Measurements from ENCODE around the gene LTA.

LTA gene

DNA sequence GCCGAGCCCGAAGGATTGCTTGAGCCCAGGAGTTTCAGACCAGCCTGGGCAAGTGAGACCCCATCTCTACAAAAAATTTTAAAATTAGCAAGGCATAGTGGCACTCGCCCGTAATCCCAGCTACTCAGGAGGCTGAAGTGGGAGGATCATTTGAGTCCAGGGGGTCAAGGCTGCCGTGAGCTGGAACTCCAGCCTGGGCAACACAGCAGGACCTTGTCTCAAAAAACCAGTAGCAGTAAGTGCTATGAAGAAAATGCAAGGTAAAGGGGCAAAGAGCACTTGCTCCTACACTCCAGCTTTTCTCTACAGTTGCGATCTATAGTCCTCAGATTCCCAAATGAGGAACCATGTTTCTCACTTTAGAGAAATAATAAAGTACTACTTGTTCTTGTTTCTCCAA lies 28.4 kb upstream of the LTA start:
- no peak for DNase-seq

DNA sequence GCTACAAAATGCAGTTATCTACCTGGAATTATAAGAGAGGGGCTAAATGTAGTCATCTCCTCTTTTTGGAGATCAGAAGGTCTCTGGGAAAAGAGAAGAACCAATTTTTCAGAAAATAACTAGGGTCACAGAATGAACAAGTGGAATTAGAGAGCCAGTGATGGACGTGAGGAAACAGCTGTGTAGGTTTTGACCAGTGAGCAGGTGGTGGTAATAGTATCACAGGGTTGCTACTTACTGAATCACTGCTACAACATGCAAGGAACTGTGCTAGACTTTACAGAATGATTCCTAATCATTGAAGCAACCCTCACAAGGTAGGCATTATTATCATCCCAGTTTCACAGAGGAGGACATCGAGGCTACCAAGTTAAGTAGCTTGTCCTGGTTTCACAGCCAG lies 27.4 kb upstream of the LTA start:
- no peak for DNase-seq

DNA sequence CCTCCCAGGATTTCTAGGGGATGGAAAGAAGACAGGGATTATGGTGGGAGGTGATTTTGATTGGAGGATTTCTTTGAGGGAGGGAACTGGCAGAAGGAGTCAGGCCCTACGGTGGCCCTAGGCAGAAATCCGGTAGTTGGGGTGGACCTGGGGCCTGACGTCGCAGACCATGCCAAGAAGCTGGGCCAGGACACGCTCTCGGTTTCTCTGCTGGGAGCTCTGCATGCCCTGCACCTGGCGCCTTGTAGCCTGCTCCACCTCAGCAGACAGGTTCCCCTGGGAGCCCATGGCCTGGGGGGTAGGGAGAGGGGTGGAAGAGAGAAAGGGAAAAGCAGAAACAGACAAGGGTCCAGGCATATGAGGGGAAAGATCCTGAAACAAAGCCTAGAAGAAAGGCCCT lies 26.8 kb upstream of the LTA start:
- no peak for DNase-seq

DNA sequence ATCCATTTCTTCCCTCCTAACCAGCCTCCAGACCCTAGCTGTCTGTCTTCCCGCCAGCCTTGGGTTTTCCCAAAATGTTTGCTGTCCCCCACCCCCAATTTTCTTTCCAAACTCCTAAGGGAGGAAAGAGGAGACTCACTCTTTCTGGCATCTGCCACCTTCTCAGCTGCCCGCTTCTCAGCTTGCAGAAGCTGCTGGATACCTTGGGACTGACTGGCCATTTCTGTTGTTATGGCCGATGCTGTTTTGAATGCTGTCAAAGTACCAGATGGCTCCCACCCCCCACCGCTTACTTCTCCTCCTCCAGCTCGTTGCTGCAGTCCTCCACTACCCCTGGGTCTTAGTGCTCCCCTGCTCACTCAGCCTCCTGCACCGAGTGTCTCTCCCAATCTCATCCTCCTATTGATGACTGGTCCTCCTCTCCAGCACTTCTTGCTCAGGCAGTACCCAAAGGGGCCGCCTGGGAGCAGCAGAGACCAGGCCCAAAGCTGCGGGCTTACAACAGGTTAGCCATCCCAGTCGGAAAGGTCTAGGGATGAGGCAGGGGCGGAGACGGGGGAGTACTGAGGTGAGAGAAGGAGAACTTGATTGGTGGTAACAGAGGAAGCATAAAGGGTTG lies 25.6 kb upstream of the LTA start, which contains the start of gene ATP6V1G2:
TSS of gene ATP6V1G2 (minus strand) at position 270 of the 619 bp plus-strand sequence. CDS start at position 221, 49 bp downstream.
- DNase-seq, result peak; percentile 81

DNA sequence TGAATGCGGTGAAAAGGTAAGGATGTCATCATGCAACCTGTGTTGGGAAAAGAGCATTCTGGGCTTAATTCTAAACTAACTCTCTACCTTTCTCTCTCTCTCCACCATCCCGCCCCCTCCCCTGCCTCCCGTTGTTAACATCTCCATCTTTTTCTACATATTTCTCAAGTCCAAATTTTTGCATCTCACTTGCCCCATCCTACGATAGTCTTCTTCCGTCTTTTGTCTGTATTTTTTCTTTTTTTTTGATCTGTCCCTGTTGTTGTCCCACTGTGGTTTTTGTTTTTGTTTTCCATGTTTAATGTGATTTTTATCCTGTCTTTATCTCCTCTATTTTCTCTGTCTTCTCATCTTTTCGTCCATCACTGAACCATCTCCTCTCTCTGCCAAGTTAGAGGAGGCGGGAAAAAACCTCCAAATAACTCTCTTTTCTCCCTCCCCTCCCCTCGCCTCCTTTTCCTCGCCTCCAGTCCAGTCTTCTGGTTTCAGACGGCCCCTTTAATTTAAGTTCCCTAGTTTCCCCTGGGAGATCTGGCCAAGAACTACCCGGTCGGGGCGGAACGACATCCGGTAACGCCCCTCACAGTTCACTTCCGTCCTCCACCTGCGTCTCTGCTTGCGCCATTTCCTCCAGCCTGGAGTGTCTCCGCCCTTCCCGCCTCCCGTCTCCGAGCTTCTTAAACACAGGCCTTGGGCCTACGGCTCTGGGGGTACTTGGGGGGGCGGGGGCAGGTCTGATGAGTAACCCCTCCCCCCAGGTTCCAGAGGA lies 24.9 kb upstream of the LTA start, which contains the start of gene NFKBIL1:
TSS of gene NFKBIL1 (plus strand) at position 651 of the 769 bp plus-strand sequence. CDS start at position 738, 87 bp downstream.
- DNase-seq, result peak; percentile 96

DNA sequence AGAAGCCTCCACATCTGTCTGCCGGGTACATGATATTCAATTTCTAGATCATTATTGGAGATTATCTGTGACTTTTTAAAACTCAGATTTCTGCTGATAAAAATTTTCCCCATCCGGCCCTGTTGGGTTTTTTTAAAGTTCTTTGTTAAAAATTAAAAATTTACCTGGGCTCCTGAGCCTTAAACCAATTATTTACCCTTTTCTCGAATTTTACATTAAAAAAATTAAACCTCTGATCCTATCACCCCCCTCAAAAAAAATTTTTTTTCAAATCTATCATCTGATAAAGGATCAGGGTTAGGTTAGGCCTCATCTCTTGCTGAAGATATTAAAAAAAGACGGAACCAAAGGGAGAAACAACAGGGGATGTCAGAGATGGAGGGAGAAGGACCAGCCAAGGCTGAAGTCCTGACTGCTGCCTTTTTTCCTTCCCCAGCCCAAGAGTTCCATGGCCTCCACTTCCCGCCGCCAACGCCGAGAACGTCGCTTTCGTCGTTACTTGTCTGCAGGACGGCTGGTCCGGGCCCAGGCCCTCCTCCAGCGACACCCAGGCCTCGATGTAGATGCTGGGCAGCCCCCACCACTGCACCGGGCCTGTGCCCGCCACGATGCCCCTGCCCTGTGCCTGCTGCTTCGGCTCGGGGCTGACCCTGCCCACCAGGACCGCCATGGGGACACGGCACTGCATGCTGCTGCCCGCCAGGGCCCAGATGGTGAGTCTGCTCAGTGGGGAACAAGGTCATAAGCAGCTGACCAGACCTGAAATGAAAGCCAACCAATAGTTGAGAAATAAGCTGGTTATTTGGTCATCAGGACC lies 24.2 kb upstream of the LTA start:
- DNase-seq, result no peak

DNA sequence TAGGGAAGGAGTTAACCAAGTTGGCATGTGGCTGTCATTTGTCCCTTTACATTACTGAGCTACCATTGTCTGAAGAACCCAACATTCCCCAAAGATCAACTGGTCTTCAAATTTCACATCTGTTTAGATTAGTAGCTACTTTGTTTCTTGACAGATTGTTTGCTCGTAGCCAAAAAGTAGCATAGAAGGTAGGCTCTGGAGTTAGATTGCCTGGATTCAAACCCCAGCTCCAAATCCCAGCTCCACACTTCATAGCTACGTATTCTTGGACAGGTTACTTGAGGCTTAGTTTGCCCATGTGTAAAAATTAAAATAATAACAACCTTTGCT lies 23.6 kb upstream of the LTA start:
- DNase-seq, result no peak

DNA sequence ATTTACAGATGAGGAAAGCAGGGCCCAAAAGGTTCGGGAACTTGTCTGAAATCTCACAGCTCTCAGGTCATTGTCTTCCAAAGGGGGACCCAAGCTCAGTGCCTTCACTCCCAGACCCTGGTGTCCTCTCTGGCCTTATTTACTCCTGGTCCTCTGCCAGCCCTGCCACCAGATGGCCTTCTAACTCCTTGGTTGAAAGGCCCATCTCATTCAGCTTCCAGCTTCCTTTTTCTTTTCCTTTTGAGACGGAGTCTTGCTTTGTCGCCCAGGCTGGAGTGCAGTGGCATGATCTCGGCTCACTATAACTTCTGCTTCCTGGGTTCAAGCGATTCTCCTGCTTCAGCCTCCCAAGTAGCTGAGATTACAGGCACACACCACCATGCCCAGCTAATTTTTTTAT lies 20.7 kb upstream of the LTA start:
- DNase-seq, result peak; percentile 11

DNA sequence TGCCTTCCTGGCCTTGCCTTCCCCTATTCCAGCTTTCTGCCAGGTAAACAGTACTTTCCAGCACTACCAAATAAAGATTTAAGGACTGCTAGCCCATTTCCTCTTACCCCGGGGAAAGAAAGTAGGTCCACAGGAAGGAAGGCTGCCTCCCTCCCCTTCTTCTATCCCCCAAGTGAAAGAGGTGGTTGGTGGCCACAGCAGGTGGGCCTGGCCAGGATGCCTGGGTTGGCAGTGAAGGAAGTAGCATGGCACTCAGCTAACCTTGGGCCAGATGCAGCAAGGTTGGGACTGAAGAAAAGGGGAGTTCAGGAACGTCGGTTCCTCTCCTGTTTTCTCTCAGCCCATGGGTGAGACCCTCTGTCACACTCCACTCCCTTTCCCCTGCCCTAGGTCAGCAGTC lies 15.8 kb upstream of the LTA start:
- DNase-seq, result no peak

DNA sequence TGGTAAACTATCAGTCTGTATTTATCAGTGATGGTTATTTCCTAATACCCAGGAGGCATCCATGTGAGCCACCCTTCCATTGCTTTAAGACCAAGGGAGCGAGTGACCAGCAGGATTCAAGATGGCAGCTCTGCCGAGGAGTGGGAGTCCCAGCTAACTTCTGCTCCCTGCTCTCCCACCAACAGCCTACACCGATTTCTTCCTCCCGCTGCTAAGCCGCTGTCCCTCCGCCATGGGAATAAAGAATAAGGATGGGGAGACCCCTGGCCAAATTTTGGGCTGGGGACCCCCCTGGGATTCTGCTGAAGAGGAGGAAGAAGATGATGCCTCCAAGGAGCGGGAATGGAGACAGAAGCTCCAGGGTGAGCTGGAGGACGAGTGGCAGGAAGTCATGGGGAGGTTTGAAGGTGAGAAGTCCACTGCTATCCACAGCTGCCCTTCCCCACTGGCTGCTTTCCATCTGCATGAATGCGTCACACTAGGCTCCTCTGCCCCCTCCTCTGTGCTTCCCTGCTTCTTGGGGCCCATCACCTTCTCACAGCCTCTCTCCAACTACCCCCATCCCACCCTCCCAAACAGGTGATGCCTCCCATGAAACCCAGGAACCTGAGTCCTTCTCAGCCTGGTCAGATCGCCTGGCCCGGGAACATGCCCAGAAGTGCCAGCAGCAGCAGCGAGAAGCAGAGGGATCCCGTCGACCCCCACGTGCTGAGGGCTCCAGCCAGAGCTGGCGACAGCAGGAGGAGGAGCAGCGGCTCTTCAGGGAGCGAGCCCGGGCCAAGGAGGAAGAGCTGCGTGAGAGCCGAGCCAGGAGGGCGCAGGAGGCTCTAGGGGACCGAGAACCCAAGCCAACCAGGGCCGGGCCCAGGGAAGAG lies 14.4 kb upstream of the LTA start:
- DNase-seq, result no peak

DNA sequence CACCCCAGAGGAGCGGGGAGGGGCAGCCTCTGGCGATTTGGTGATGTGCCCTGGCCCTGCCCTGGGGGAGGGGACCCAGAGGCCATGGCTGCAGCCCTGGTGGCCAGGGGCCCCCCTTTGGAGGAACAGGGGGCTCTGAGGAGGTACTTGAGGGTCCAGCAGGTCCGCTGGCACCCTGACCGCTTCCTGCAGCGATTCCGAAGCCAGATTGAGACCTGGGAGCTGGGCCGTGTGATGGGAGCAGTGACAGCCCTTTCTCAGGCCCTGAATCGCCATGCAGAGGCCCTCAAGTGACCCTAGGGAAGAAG lies 13.8 kb upstream of the LTA start:
- DNase-seq, result no peak

DNA sequence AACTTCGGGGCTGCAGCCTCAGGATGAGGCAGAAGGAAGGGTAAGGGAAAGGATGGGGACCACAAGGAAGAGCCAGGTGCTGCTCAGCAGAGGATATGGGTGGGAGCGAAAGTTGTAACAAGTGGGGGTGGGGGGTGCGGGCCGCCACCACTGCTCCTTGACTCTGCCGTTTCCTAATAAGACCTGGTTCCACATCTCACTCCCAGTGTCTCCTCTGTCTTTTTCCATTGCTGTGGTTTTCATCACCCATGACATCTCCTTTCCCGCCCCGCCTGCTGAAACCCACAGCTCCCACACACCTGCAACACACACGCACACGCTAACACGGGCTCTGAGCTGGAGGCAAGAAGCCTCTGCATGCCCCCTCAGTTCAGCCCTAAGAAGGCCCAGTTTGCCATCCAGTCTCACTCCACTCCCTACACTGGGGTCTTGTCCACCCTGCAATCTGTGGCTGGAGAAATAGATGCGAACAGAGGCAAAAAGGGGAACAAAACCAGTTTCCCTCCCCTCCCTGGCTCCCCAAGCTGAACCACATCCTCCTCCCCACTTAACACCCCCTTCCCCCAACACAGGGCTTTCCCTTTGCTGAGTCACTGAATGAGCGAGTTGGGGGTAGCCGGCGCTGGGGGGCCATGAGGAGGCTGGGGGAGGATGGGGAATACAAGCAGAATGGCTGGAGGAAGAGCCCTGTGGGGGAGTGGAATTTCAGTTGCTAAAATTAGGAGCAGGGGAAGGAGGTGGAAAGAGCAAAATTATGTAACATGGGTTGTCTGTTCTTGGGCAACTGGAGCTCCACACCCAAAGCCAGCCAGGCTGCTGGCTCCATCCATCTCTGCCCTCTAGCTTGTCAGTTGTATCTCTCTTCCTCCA lies 13.2 kb upstream of the LTA start:
- DNase-seq, result no peak

DNA sequence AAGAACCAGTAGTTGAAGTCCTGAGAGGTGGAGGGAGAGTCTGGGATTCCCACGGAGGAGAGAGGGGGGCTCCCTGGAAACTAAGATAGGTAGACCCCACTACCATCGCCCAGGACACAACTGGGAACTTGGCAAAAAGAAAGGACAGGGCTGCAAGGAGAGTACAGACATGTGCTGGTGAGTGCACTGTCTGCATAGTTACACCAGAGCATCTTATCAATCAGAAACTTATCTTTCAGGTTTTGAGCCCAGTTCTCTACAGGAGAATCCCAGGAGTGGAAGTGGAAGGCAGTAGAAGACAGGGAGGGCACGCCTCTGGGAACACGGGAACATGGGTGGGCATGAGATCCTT lies 12.5 kb upstream of the LTA start:
- DNase-seq, result no peak

DNA sequence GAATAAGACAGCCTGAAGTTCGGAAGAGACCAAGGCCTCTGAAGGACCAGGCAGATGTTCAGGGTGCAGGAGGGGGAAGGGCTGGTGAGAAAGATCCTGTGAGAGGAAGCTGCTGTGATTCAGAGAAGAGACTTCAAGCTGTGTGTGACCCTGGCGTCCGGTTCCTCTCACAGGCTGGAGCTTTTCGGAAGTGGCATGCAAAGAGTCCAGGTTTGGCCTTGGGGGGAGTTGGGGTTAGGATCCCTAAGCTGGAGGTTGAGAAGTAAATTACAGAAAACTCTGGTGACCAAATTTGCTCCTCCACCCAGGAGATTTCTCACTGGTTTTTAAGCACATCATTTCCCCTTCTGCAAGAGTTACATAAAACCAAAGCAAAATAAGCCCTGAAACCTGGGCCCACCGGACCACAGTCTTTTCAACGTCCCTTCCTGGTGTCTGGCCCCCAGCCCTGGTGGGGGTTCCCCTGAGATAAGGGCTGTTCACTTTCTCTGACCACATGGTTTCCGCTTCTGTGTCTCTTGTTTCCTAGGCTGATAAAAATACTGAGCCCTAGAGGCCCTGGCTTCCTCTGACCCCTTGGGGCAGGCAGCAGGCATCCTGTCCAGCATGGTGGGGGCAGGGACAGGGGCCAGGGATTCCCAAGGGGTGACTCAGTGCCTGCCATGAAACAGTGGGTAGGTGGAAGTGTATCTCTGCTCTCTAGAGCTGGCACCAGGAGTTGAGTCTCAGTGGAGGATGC lies 12.0 kb upstream of the LTA start:
- DNase-seq, result no peak

DNA sequence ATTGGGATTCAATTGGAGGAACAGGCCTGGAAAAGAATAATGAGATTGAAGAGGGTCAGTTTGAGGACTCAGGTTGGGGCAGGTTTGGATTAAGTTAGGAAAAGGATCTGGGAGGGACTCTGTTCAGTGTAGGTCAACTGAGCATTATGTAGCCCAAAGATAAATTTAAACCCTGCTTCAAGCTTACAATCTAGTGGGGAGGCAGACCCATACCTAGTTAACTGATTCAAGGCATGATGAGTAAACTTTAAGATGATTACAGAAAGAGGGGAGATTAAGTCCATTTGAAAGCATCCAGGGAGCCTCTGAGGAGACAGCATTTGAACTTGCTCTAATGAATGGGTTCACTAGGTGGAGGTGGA lies 11.4 kb upstream of the LTA start:
- no peak for DNase-seq

DNA sequence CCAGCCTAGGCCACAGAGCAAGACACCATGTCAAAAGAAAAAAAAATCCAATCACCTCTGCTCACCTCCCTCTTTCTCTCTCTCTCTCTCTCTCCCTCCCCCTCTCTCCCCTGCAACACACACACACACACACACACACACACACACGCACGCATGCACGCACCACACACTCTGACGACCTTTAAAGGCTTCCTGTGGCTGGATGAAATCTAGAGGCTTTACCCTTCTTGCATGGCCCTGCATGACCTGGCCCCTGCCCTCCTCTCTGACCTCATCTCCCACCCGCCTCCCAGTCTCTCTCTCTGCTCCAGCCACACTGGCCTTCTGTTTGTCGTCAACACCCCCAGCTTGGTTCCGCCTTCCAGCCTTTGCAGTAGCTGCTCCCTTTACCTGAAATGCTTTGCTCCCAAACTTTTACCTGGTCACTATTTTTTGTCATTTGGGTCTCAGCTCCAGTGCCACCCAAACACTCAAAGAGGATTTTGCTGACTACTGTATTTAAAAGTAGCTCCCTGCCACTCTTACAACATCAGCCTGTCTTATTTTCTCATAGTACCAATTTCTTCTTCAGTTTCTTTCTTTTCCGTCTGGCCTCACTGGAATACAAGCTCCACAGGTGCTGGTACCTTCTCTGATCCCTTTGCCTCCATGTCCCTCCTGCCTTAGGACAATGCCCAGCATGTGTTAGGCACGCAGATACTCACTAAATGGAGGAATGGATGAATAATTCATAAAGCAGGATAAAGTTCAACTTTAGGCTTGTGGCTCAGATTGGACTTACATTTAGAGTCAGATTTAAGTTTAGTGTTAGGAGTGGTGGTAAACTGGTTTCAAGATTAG lies 4.3 kb upstream of the LTA start:
- DNase-seq, result no peak

DNA sequence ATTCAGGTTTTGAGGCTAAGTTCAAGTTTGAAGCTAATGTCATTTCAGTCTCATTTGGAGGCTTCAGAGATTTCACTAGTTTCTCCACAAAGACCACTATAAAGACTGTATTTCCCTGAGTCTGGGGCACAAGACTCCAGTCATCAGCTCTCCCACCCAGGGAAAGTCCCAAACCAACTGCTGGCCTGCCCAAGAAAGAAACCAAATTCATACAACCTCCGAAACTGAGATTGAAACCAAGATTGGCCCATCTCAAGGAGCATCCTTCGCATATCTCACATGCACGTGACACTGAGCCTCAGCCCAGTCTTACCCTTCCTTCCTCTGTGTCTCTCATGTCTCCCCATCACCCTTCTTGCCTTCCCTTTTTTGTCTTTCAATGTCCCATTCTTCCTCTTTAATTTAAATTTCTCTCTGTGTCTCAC lies 3.5 kb upstream of the LTA start:
- no peak for DNase-seq

DNA sequence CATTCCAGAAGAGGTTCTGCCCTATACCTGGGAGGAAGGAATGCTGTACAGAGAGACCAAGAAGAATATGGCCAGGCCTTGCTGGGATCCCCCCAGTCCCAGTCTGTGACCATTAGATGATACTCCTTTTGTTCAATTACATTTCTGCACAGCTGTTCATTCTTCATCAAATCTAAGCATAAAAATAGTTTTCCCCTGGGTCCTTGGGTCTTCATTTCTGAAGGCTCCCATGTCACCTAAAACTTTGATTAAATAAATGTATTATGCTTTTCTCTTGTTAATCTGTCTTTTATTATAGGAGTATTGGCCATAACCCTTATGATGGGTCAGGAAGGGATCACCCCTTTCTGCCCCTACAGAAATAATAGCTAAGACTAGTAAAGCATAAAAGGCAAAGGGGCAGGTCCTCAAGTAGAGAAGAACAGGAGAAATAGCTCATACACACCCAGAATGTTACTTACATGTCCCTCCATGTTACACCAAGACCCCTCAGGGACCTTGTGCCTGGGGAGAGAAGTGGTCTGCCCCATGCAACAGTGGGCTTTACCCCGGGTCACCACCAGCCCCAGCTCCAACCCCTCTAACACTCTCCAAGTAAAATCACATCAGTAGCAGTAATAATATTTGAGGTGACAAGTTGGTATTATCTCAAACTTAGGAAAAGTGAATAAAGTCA lies 2.1 kb upstream of the LTA start:
- no peak for DNase-seq

DNA sequence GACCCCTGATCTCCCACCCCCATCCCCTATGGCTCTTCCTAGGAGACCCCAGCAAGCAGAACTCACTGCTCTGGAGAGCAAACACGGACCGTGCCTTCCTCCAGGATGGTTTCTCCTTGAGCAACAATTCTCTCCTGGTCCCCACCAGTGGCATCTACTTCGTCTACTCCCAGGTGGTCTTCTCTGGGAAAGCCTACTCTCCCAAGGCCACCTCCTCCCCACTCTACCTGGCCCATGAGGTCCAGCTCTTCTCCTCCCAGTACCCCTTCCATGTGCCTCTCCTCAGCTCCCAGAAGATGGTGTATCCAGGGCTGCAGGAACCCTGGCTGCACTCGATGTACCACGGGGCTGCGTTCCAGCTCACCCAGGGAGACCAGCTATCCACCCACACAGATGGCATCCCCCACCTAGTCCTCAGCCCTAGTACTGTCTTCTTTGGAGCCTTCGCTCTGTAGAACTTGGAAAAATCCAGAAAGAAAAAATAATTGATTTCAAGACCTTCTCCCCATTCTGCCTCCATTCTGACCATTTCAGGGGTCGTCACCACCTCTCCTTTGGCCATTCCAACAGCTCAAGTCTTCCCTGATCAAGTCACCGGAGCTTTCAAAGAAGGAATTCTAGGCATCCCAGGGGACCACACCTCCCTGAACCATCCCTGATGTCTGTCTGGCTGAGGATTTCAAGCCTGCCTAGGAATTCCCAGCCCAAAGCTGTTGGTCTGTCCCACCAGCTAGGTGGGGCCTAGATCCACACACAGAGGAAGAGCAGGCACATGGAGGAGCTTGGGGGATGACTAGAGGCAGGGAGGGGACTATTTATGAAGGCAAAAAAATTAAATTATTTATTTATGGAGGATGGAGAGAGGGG lies 1.4 kb downstream of the LTA start:
- DNase-seq, result no peak

All from DMS 273 treated with DMSO at 0.1 percent for 48 hours (cell line).